ENCODE measurements around the gene MAT1A. TPM values are rescaled to one million over a fixed set of nuclear protein-coding genes. Genes with fewer than 3 reads are reported as not detected.

The MAT1A gene
- total RNA-seq, 6 experiments from 2014 or later: 430 to 1,200 (median 741) TPM

DNA sequence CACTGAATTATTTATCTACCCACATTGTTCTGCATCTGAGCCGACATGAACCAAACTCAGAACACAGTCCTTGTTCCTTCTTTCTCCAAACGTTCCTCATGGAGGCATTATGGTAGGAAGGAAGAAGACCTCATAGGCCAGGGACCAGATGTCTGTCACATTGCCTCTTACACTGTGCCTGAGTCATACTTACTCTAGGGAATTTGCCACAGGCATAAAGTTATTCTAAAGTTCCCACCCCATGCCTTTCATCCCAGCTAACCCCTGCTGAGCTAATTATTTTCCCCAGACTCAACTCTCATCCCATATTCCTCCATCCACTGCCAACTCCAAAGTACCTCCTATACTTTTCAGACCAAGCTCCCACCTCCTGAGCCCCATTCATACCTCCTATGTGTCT lies 21.2 kb downstream of the MAT1A start:
- H3K4me1 ChIP-seq: peaks cover 0 to 12% (median under 1%) of the 10 kb centered on the region in 4 donors
- TF ChIP-seq CTCF (IDR thresholded peaks at IDR 0.05) (no peak), POLR2A (IDR thresholded peaks at IDR 0.05) (no peak)
- H3K9me3 ChIP-seq: no peaks in the 10 kb centered on the region
- no peak overlapping the region for H3K4me3 ChIP-seq
- peak in 1 of 4 donors; percentile 3 for ATAC-seq
- peaks cover 0 to 21% (median 9%) of the 10 kb centered on the region in 4 donors for H3K36me3 ChIP-seq
- intact Hi-C loops (cut with DNase I): loop anchor here in 1 of 2 donors (10.0 kb wide), 1 partner anchor 57 kb away; no protein-coding TSS in a partner anchor
- 50% methylated on average over 2 of the region's 2 CpGs for WGBS (ENCODE audit: insufficient coverage, low coverage, low lambda C conversion rate, missing lambda C conversion rate)
- no peak for DNase-seq
- peak overlapping the region in 1 of 3 donors; percentile 14 for H3K27ac ChIP-seq
- H3K27me3 ChIP-seq: no peaks in the 10 kb centered on the region

DNA sequence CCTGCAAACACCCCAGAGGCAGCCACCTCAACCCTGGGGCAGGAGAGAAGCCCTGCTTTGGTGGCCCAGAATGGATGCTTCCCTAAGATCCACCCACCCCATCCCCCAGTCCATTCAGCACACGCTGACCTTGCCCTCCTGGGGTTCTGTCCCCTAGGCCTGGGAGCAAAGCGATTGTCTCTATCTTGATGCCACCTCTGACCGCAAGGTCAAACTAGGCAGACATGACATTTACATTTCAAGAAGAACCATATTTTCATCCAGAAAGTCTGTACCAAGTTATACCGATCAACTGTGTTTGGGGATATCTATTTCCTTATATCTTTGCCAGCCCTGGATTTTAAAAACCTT lies 23.0 kb downstream of the MAT1A start:
- peaks cover 0 to 4% (median under 1%) of the 10 kb centered on the region in 4 donors for H3K36me3 ChIP-seq
- H3K27ac ChIP-seq: peak overlapping the region in 1 of 3 donors; percentile 43
- DNase-seq (peak in 1 of 3 donors; percentile 24), ATAC-seq (peak; percentile 21 to 56 (median 42))
- H3K27me3 ChIP-seq: no peaks in the 10 kb centered on the region
- WGBS (ENCODE audit: insufficient coverage, low coverage, low lambda C conversion rate, missing lambda C conversion rate): 51% methylated on average over 2 of the region's 4 CpGs
- H3K4me1 ChIP-seq: peaks cover 0 to 3% (median 0%) of the 10 kb centered on the region in 4 donors
- H3K4me3 ChIP-seq: no peak overlapping the region
- intact Hi-C loops (cut with DNase I): loop anchor here in 1 of 2 donors (10.0 kb wide), 1 partner anchor 58 kb away; no protein-coding TSS in a partner anchor
- TF ChIP-seq CTCF (IDR thresholded peaks at IDR 0.05): no peak
- no peak for TF ChIP-seq POLR2A (IDR thresholded peaks at IDR 0.05)
- H3K9me3 ChIP-seq: no peaks in the 10 kb centered on the region

GRCh38 chr10:80265740-80266512 lies 23.5 kb downstream of the MAT1A start:
- Histone ChIP-seq H3K27me3 (no peaks in the 10 kb centered on the region), H3K27ac (peak overlapping the region in 1 of 3 donors; percentile 43), H3K9me3 (no peaks in the 10 kb centered on the region), H3K4me3 (no peak overlapping the region), H3K4me1 (peaks cover 0 to 3% (median 0%) of the 10 kb centered on the region in 4 donors), H3K36me3 (no peaks in the 10 kb centered on the region)
- intact Hi-C loops (cut with DNase I): loop anchor here in 1 of 2 donors (10.0 kb wide), 1 partner anchor 59 kb away; no protein-coding TSS in a partner anchor
- ATAC-seq: peak; percentile 39 to 59 (median 47)
- DNase-seq: peak in 1 of 3 donors; percentile 21
- 15% methylated on average over 5 of the region's 15 CpGs for WGBS (ENCODE audit: insufficient coverage, low coverage, low lambda C conversion rate, missing lambda C conversion rate)
- TF ChIP-seq CTCF (IDR thresholded peaks at IDR 0.05): no peak
- no peak for TF ChIP-seq POLR2A (IDR thresholded peaks at IDR 0.05)

DNA sequence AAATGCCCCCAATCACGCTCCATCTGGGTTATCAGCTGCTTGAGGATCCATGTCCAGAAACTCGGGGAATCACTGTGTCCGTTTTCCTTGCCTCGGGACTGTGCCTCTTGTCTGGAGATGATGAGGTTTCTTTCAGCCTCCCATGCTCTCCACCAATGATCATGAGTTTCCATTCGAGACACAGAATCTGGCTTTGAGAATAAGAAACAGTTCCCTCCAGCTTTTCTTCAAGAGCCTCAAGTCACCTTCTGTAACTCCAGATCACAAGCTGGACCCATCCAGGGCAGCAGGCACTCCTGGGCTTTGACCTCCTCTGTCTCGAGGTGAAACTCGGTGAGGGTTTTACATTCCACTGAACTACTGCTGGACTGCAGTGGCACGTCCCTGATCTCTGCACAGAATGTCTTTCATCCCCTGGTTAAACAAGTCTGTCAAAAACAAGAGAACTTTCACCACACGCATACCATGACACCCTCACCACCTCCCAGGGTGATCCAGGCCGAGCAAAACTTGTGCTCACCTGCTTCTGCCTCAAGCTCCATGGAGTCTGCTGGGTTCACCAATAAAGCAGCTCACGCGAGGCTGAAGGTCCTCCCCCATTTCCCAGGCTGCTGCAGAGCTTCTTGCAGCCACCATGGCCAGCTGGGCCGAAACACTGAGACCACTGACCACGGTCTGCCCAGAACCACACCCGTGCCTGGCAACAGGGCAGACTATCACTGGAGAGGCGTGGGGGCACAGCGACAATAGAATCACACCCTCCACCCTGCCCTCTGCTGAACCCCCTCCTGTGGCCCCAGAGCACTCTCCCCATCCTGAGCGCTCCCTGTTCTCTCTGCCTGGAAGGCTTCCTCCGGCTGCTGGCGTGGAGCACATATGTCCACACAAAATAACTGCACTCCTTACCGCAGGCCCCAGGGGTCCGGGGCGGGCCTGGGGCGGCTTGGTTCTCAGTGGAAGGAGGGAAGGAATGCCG lies 25.1 kb downstream of the MAT1A start:
- 79% methylated on average over 10 of the region's 25 CpGs for WGBS (ENCODE audit: insufficient coverage, low coverage, low lambda C conversion rate, missing lambda C conversion rate)

More for the DNA sequence above, 25.1 kb downstream of the MAT1A start:
- TF ChIP-seq POLR2A (IDR thresholded peaks at IDR 0.05) (no peak), CTCF (IDR thresholded peaks at IDR 0.05) (no peak)
- Histone ChIP-seq H3K27me3 (no peaks in the 10 kb centered on the region), H3K27ac (no peak overlapping the region), H3K9me3 (no peaks in the 10 kb centered on the region), H3K4me3 (no peak overlapping the region), H3K36me3 (no peaks in the 10 kb centered on the region), H3K4me1 (peaks cover 0 to 3% (median 0%) of the 10 kb centered on the region in 4 donors)
- intact Hi-C loops (cut with DNase I): loop anchor here in 1 of 2 donors (10.0 kb wide), 1 partner anchor 60 kb away; no protein-coding TSS in a partner anchor
- DNase-seq (peak in 1 of 3 donors; percentile 15), ATAC-seq (no peak)
